SK-N-SH treated with all-trans-retinoic acid at 6 μM for 48 hours (cell line): ENCODE data around the gene TOP2A.

Experiments used
- ATAC-seq: fragments of 200-7000 bp; cut with Tn5 transposase; 3 replicates; pipeline ENCODE4 v1.9.1; 2020; ENCODE audit warnings: mild to moderate bottlenecking, moderate library complexity
- BACH2 ChIP-seq: fragments of 250-450 bp; sonication (Bioruptor Pico); IDR thresholded peaks from 2 replicates; pipeline ENCODE4 v1.9.0; 2021; ENCODE audit warnings: mild to moderate bottlenecking, borderline replicate concordance
- CSDC2 ChIP-seq: fragments of 250-450 bp; sonication (Bioruptor Pico); IDR thresholded peaks from 2 replicates; pipeline ENCODE4 v1.5.0; 2020; ENCODE audit warnings: mild to moderate bottlenecking, moderate library complexity
- CSRNP3 ChIP-seq: fragments of 250-450 bp; sonication (Bioruptor Pico); IDR thresholded peaks from 2 replicates; pipeline ENCODE4 v1.5.1; 2021; ENCODE audit warnings: mild to moderate bottlenecking, moderate library complexity
- ESRRG ChIP-seq: fragments of 250-450 bp; sonication (Bioruptor Pico); IDR thresholded peaks from 2 replicates; pipeline ENCODE4 v1.6.1; 2021; ENCODE audit warnings: mild to moderate bottlenecking
- GLIS3 ChIP-seq: fragments of 250-450 bp; sonication (Bioruptor Pico); IDR thresholded peaks from 2 replicates; pipeline ENCODE4 v1.5.0; 2020; ENCODE audit warnings: mild to moderate bottlenecking, moderate library complexity
- ISL1 ChIP-seq: fragments of 250-450 bp; sonication (Bioruptor Pico); IDR thresholded peaks from 2 replicates; pipeline ENCODE4 v2.1.2; 2022; ENCODE audit warnings: mild to moderate bottlenecking, moderate library complexity
- OSR1 ChIP-seq: fragments of 250-450 bp; sonication (Bioruptor Pico); IDR thresholded peaks from 2 replicates; pipeline ENCODE4 v1.8.0; 2022; ENCODE audit warnings: moderate library complexity, mild to moderate bottlenecking, inconsistent platforms
- PATZ1 ChIP-seq: fragments of 250-450 bp; sonication (Bioruptor Pico); IDR thresholded peaks from 2 replicates; pipeline ENCODE4 v1.8.0; 2020; ENCODE audit warnings: mild to moderate bottlenecking, moderate library complexity, borderline replicate concordance
- POU6F1 ChIP-seq: fragments of 250-450 bp; sonication (Bioruptor Pico); IDR thresholded peaks from 2 replicates; pipeline ENCODE4 v1.8.0; 2021; ENCODE audit warnings: low read depth, mild to moderate bottlenecking, moderate library complexity, borderline replicate concordance
- RARB ChIP-seq: fragments of 250-450 bp; sonication (Bioruptor Pico); IDR thresholded peaks from 2 replicates; pipeline ENCODE4 v1.8.0; 2021; ENCODE audit warnings: mild to moderate bottlenecking, moderate library complexity
- SNAI2 ChIP-seq: fragments of 250-450 bp; sonication (Bioruptor Pico); IDR thresholded peaks from 2 replicates; pipeline ENCODE4 v1.5.0; 2020; ENCODE audit warnings: mild to moderate bottlenecking, moderate library complexity
- TCF4 ChIP-seq: fragments of 250-450 bp; sonication (Bioruptor Pico); IDR thresholded peaks from 2 replicates; pipeline ENCODE4 v1.8.0; 2021; ENCODE audit warnings: mild to moderate bottlenecking, moderate library complexity, borderline replicate concordance
- TOX ChIP-seq: fragments of 250-450 bp; sonication (Bioruptor Pico); IDR thresholded peaks from 2 replicates; pipeline ENCODE4 v1.8.0; 2021; ENCODE audit warnings: mild to moderate bottlenecking, moderate library complexity, borderline replicate concordance
- TSHZ2 ChIP-seq: fragments of 250-450 bp; sonication (Bioruptor Pico); IDR thresholded peaks from 2 replicates; pipeline ENCODE4 v1.5.0; 2020; ENCODE audit warnings: mild to moderate bottlenecking, moderate library complexity
- ZC3H10 ChIP-seq: fragments of 250-450 bp; sonication (Bioruptor Pico); IDR thresholded peaks from 2 replicates; pipeline ENCODE4 v1.5.1; 2021; ENCODE audit warnings: mild to moderate bottlenecking, moderate library complexity
- ZFP3 ChIP-seq: fragments of 250-450 bp; sonication (Bioruptor Pico); IDR thresholded peaks from 2 replicates; pipeline ENCODE4 v1.5.0; 2020; ENCODE audit warnings: mild to moderate bottlenecking, moderate library complexity
- ZFP30 ChIP-seq: fragments of 450-650 bp; formaldehyde crosslinking; IDR thresholded peaks from 2 replicates; pipeline ENCODE4 v1.5.0; 2022; ENCODE audit warnings: mild to moderate bottlenecking, moderate library complexity
- ZNF565 ChIP-seq: fragments of 450-650 bp; formaldehyde crosslinking; conservative IDR thresholded peaks from 2 replicates; pipeline ENCODE4 v1.5.0; 2020; ENCODE audit warnings: low read depth, mild to moderate bottlenecking, moderate library complexity
- ZNF70 ChIP-seq: fragments of 450-650 bp; formaldehyde crosslinking; IDR thresholded peaks from 2 replicates; pipeline ENCODE4 v1.5.0; 2020; ENCODE audit warnings: mild to moderate bottlenecking, moderate library complexity

The TOP2A gene

GRCh38 chr17:40443196-40443987 lies 25.7 kb upstream of the TOP2A start, which contains the start of gene IGFBP4:
TSS of gene IGFBP4 (plus strand) at chr17:40443450. CDS start at chr17:40443736, 286 bp downstream.
- TF ChIP-seq CSRNP3 (no peak), RARB (CRISPR knock-in tag) (no peak), ESRRG (no peak), OSR1 (no peak), TOX (CRISPR knock-in tag) (no peak), TCF4 (CRISPR knock-in tag) (no peak), PATZ1 (CRISPR knock-in tag) (no peak), POU6F1 (CRISPR knock-in tag) (no peak), BACH2 (CRISPR knock-in tag) (no peak), ZNF70 (CRISPR knock-in tag) (no peak), SNAI2 (CRISPR knock-in tag) (no peak), ZNF565 (no peak), CSDC2 (no peak), ZFP3 (CRISPR knock-in tag) (no peak), ZC3H10 (CRISPR knock-in tag) (no peak), ISL1 (CRISPR knock-in tag) (no peak), TSHZ2 (no peak)

GRCh38 chr17:40442392-40443195 lies 24.9 kb upstream of the TOP2A start:
- peak; percentile 7 for ATAC-seq

More at GRCh38 chr17:40443196-40443987, 25.7 kb upstream of the TOP2A start, which contains the start of gene IGFBP4:
- ATAC-seq, result peak; percentile 77

More at GRCh38 chr17:40442392-40443195, 24.9 kb upstream of the TOP2A start:
- TF ChIP-seq ZFP30 (CRISPR knock-in tag), result no peak
- no peak for TF ChIP-seq ZC3H10 (CRISPR knock-in tag)
- TF ChIP-seq ZNF565, result no peak
- no peak for TF ChIP-seq ZNF70 (CRISPR knock-in tag)
- no peak for TF ChIP-seq RARB (CRISPR knock-in tag)
- no peak for TF ChIP-seq CSDC2
- TF ChIP-seq CSRNP3, result no peak
- TF ChIP-seq SNAI2 (CRISPR knock-in tag), result no peak
- no peak for TF ChIP-seq GLIS3 (CRISPR knock-in tag)
- TF ChIP-seq PATZ1 (CRISPR knock-in tag), result no peak
- no peak for TF ChIP-seq TSHZ2
- TF ChIP-seq, all 23 proteins: peak for 0
